GM23338 (cell line): ENCODE measurements around the gene RELL2.

Experiments used
- CREB1 ChIP-seq: fragments of 250-450 bp; sonication (Bioruptor Pico); IDR thresholded peaks from 2 replicates; pipeline ENCODE4 v1.5.0; 2020; ENCODE audit warnings: low read depth, mild to moderate bottlenecking, moderate library complexity
- CTCF ChIP-seq, 2 experiments: fragments of 200-600 bp in 1 of 2; sonication (generic) in 1 of 2; conservative IDR thresholded peaks; 2 replicates each; pipeline versions ENCODE4 v1.5.1 to v1.6.1; 2016 to 2017; ENCODE audit warnings: antibody characterized with exemption in 2 of 2, low read depth in 2 of 2, mild to moderate bottlenecking in 2 of 2, moderate library complexity in 1 of 2
- ETS1 ChIP-seq: IDR thresholded peaks from 2 replicates; pipeline ENCODE4 v1.6.1; 2016; ENCODE audit warnings: antibody characterized with exemption
- EZH2 ChIP-seq: fragments of 200-600 bp; sonication (generic); IDR thresholded peaks from one replicate; pipeline ENCODE4 v1.8.0; 2017; ENCODE audit warnings: antibody characterized with exemption, mild to moderate bottlenecking, low read depth; ENCODE audit not compliant: unreplicated experiment
- EZH2phosphoT487 ChIP-seq: fragments of 200-600 bp; sonication (generic); IDR thresholded peaks from one replicate; pipeline ENCODE4 v1.8.1; 2018; ENCODE audit warnings: antibody characterized with exemption; ENCODE audit not compliant: unreplicated experiment
- JUNB ChIP-seq: IDR thresholded peaks from one replicate; pipeline ENCODE4 v1.6.1; 2016; ENCODE audit warnings: antibody characterized with exemption; ENCODE audit not compliant: unreplicated experiment
- NANOG ChIP-seq: IDR thresholded peaks from 2 replicates; pipeline ENCODE4 v1.6.1; 2016; ENCODE audit warnings: antibody characterized with exemption, borderline replicate concordance
- POLR2AphosphoS5 ChIP-seq: IDR thresholded peaks from 2 replicates; pipeline ENCODE4 v1.6.1; 2016; ENCODE audit warnings: antibody characterized with exemption, low read depth
- REST ChIP-seq: IDR thresholded peaks from one replicate; pipeline ENCODE4 v1.6.1; 2018; ENCODE audit warnings: antibody characterized with exemption; ENCODE audit not compliant: unreplicated experiment
- STAT1 ChIP-seq: IDR thresholded peaks from one replicate; pipeline ENCODE4 v1.6.1; 2016; ENCODE audit warnings: antibody characterized with exemption; ENCODE audit not compliant: unreplicated experiment
- ZNF114 ChIP-seq: fragments of 250-450 bp; sonication (Bioruptor Pico); IDR thresholded peaks from 2 replicates; pipeline ENCODE4 v1.5.0; 2020; ENCODE audit warnings: mild to moderate bottlenecking, moderate library complexity
- ZNF331 ChIP-seq: fragments of 250-450 bp; sonication (Bioruptor Pico); IDR thresholded peaks from 2 replicates; pipeline ENCODE4 v1.5.0; 2020; ENCODE audit warnings: low read depth, mild to moderate bottlenecking, moderate library complexity

- TF ChIP-seq EZH2phosphoT487: no peak
- TF ChIP-seq CTCF (conservative IDR thresholded peaks at IDR 0.05; ENCODE audit: low read depth in 2 of 2): no peak
- no peak for TF ChIP-seq ZNF114 (CRISPR knock-in tag)
- no peak for TF ChIP-seq EZH2
- no peak for TF ChIP-seq POLR2AphosphoS5
- TF ChIP-seq CREB1: no peak
- no peak for TF ChIP-seq REST
- TF ChIP-seq JUNB: no peak
- no peak for TF ChIP-seq ZNF331 (CRISPR knock-in tag)
- no peak for TF ChIP-seq ETS1
- no peak for TF ChIP-seq NANOG
- no peak for TF ChIP-seq STAT1
Observed at GRCh38 chr5:141651728-141652105, 14.9 kb downstream of the RELL2 start.
